Vagina (tissue), 2 donors: ENCODE measurements around the gene ACSL6. TPM values are rescaled to one million over a fixed set of nuclear protein-coding genes. Genes with fewer than 3 reads are reported as not detected.

Source experiments
- DNase-seq, 2 donors: peaks; one replicate each; pipeline ENCODE4 v3.0.0-alpha.2; 2017; ENCODE audit errors: extremely low spot score in 2 of 2
- H3K27ac ChIP-seq: fragments of 200-600 bp; sonication (generic); one replicate; pipeline ENCODE4 v1.5.1; 2019
- H3K27me3 ChIP-seq: fragments of 200-600 bp; sonication (generic); one replicate; pipeline ENCODE4 v1.5.1; 2019
- H3K36me3 ChIP-seq, 2 donors: fragments of 200-600 bp; sonication (generic); one replicate each; pipeline ENCODE4 v1.5.1; 2017 to 2019
- H3K4me1 ChIP-seq: fragments of 200-600 bp; sonication (generic); one replicate; pipeline ENCODE4 v1.5.1; 2019
- H3K4me3 ChIP-seq, 2 donors: fragments of 200-600 bp; sonication (generic); 1 replicate in 1 of 2; 2 replicates in 1 of 2; pipeline ENCODE4 v1.5.1; 2016 to 2019
- H3K9me3 ChIP-seq: fragments of 200-600 bp; sonication (generic); one replicate; pipeline ENCODE4 v1.5.1; 2019
- POLR2A ChIP-seq, 2 donors: fragments of 450-650 bp; IDR thresholded peaks; one replicate each; pipeline ENCODE4 v1.6.1; 2017; ENCODE audit warnings: antibody characterized with exemption in 2 of 2, mild to moderate bottlenecking in 2 of 2, moderate library complexity in 2 of 2
- POLR2AphosphoS5 ChIP-seq, 2 donors: sonication (generic); formaldehyde crosslinking; IDR thresholded peaks; one replicate each; pipeline ENCODE4 v1.9.0; 2017; ENCODE audit warnings: antibody characterized with exemption in 2 of 2, mild to moderate bottlenecking in 2 of 2, low read depth in 1 of 2; ENCODE audit not compliant: insufficient read depth in 1 of 2
- intact Hi-C: fragments of 100-400 bp; cut with DNase I; formaldehyde crosslinking; loops from one replicate; pipeline ENCODE4 v1.15.1; 2023
- total RNA-seq: library from RNA; depleted of rRNA; stranded (reverse); fragments of >200 nt; gene quantifications from one replicate; pipeline ENCODE4 v1.2.3, GENCODE V29; 2016
- TF ChIP-seq, protein P1 (sequence below), 3 experiments: fragments of 450-650 bp in 2 of 3; fragments of 200-600 bp in 1 of 3; sonication (generic) in 1 of 3; IDR thresholded peaks; one replicate each; pipeline ENCODE4 v1.5.1; 2017 to 2019; ENCODE audit warnings: antibody characterized with exemption in 3 of 3, mild to moderate bottlenecking in 2 of 3, moderate library complexity in 2 of 3

ACSL6 gene
- total RNA-seq, 1 donor from 2014 or later: 0.49 TPM

DNA sequence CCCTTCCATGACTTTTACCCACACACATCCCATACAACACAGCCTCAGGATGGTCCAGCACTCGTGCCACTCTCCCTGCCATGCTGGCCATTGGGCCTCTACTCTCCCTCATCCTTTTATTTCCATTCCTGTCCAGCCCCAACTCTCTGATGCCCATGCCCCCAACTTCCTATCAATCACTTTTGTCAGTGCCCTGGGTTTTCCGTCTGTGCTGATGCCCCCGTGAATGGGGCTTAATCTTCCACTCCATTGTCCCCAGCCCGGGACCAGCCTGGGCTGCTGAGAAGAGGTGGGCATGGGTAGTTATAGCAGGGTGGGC, 12.6 kb upstream of the ACSL6 start:
- Histone ChIP-seq H3K36me3 (no peaks in the 10 kb centered on the region), H3K4me3 (no peak overlapping the region), H3K27ac (no peak overlapping the region), H3K4me1 (no peaks in the 10 kb centered on the region), H3K27me3 (no peaks in the 10 kb centered on the region), H3K9me3 (no peaks in the 10 kb centered on the region)
- intact Hi-C loops: no loop called here
- TF ChIP-seq, protein P1, sequence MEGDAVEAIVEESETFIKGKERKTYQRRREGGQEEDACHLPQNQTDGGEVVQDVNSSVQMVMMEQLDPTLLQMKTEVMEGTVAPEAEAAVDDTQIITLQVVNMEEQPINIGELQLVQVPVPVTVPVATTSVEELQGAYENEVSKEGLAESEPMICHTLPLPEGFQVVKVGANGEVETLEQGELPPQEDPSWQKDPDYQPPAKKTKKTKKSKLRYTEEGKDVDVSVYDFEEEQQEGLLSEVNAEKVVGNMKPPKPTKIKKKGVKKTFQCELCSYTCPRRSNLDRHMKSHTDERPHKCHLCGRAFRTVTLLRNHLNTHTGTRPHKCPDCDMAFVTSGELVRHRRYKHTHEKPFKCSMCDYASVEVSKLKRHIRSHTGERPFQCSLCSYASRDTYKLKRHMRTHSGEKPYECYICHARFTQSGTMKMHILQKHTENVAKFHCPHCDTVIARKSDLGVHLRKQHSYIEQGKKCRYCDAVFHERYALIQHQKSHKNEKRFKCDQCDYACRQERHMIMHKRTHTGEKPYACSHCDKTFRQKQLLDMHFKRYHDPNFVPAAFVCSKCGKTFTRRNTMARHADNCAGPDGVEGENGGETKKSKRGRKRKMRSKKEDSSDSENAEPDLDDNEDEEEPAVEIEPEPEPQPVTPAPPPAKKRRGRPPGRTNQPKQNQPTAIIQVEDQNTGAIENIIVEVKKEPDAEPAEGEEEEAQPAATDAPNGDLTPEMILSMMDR (IDR thresholded peaks at IDR 0.05): no peak
- TF ChIP-seq POLR2AphosphoS5 (IDR thresholded peaks at IDR 0.05; ENCODE audit: insufficient read depth in 1 of 2, low read depth in 1 of 2) (no peak), POLR2A (IDR thresholded peaks at IDR 0.05) (no peak)
- DNase-seq: no peak

DNA sequence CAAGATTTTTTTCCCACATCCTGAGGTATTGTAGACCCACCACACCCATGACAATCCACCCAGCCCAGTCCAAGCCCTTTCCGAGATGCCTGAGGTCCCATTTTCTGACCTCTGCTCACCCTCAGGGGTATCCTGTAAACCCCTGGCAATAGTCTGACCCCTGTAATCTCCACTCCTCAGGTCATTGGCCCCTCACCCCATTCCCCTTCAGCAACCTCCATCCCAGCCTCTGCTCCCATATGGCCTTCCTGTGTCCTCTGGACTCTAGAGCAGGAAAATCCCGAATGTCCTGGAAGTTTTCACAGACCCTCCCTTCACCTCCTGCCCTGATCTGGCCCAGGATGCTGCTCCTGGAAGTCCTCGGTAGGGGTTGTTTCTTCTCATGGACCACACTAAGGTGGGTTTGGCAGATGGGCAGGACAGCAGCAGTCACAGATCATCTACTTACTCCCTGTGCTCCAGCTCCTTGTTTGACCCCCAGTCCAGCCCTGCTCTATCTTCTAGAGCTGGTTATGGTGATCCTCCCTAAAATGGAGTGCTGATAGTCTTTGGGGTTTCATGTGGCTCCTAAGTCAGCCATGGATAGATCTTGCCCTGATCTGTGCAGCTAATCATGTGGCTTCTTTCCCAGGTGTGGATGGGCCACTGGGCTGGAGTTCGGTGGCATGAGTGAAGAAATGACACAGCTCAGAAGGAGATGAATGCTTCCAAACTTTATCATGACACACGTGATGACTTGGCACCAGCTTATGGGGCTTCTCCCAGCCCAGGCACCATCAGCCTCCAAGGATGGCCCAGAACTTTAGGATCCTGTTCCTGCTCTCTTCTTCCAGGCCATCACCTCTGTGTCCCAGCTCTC, 12.0 kb upstream of the ACSL6 start:
- DNase-seq: no peak
- H3K36me3 ChIP-seq: no peaks in the 10 kb centered on the region
- no peaks in the 10 kb centered on the region for H3K4me1 ChIP-seq
- no peak overlapping the region for H3K27ac ChIP-seq
- no peaks in the 10 kb centered on the region for H3K9me3 ChIP-seq
- H3K4me3 ChIP-seq: no peak overlapping the region
- intact Hi-C loops: no loop called here
- TF ChIP-seq POLR2AphosphoS5 (IDR thresholded peaks at IDR 0.05; ENCODE audit: insufficient read depth in 1 of 2, low read depth in 1 of 2) (no peak), POLR2A (IDR thresholded peaks at IDR 0.05) (no peak)
- TF ChIP-seq, protein P1 (IDR thresholded peaks at IDR 0.05): no peak
- no peaks in the 10 kb centered on the region for H3K27me3 ChIP-seq

DNA sequence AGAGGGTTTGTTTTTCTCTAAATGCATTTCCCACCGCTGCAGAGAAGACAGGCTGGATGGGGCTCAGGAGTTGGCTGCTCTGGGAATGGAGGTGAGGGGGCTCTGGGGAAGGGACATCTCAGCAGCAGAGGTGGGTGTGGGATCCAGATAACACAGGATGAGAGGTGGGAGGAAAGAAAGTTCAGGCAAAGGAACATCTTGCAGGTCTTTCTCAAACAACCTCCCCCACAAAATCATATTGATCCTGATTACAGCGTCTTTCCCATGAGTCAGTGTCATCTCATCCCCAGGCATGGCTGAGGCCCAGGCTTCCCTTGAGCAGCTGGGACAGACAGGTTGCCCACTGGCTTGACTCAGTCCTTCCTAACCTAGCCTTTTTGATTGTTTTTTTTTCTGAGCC, 11.3 kb upstream of the ACSL6 start:
- intact Hi-C loops: no loop called here
- no peak for DNase-seq
- H3K4me3 ChIP-seq: no peak overlapping the region

DNA sequence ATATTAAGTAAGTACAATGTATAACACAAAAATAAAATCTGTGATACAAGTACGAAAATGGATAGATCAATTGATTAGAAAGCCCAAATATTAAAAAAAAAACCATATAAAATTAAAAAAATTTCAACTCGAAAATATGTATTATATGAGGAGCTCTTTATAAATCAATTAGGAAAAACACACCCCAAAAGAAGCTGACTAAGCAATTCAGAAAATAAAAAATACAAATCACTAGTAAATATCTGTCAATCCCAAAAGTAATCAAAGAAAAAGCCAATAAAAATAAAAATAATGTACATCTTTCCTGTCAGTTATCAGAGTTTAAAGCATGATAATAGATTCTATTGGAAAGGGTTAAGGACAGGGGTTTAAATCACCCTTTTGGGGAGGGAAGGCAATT, 10.2 kb upstream of the ACSL6 start:
- H3K27me3 ChIP-seq: no peaks in the 10 kb centered on the region
- H3K27ac ChIP-seq: no peak overlapping the region
- intact Hi-C loops: no loop called here
- H3K9me3 ChIP-seq: no peaks in the 10 kb centered on the region
- H3K36me3 ChIP-seq: no peaks in the 10 kb centered on the region
- no peak for DNase-seq
- no peak overlapping the region for H3K4me3 ChIP-seq
- no peaks in the 10 kb centered on the region for H3K4me1 ChIP-seq
- no peak for TF ChIP-seq POLR2A (IDR thresholded peaks at IDR 0.05)
- TF ChIP-seq, protein P1 (IDR thresholded peaks at IDR 0.05): no peak
- no peak for TF ChIP-seq POLR2AphosphoS5 (IDR thresholded peaks at IDR 0.05; ENCODE audit: insufficient read depth in 1 of 2, low read depth in 1 of 2)

More for the DNA sequence above, 11.3 kb upstream of the ACSL6 start:
- TF ChIP-seq POLR2A (IDR thresholded peaks at IDR 0.05) (no peak), POLR2AphosphoS5 (IDR thresholded peaks at IDR 0.05; ENCODE audit: insufficient read depth in 1 of 2, low read depth in 1 of 2) (no peak)
- TF ChIP-seq, protein P1 (IDR thresholded peaks at IDR 0.05): no peak
- Histone ChIP-seq H3K4me1 (no peaks in the 10 kb centered on the region), H3K27me3 (no peaks in the 10 kb centered on the region), H3K27ac (no peak overlapping the region), H3K9me3 (no peaks in the 10 kb centered on the region), H3K36me3 (no peaks in the 10 kb centered on the region)

DNA sequence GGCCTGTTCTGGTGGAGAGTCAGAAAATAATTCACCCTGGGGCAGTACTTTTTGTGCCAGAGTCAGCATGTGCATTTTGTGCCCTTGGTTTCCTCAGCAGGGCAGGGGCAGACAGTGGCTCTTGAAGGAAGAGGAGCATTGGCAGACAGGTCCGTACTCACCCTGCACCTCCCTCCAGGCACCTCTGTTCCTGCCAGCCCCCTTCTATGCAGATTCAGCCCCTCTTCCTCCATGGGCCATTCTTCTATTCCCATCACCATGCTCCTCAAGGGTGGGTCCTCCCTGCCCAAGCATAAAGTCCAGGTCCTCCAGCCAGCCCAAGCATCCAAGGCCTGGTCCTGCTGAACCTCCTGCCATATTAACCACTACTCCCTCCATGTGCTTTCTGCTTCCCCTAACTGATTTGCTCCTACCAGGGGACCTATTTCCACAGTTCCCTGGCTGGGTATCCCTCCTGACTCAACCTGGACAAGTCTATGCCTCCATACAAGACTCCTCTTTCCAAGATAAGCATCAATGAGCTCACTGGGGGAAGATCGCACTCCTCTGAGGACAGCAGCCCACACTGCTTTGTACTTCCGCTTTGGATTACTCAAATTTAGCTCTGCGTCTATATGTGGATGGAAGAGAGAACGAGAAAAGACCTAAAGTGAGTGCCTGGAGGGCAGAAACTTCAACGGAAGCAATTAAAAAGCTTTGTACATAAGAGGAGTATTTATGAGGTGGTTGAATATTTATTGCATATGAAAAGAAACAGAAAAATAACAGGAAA, 9.3 kb upstream of the ACSL6 start:
- H3K27ac ChIP-seq: no peak overlapping the region
- H3K4me3 ChIP-seq: no peak overlapping the region
- DNase-seq: no peak
- H3K9me3 ChIP-seq: no peaks in the 10 kb centered on the region
- H3K27me3 ChIP-seq: no peaks in the 10 kb centered on the region
- intact Hi-C loops: no loop called here
- TF ChIP-seq POLR2A (IDR thresholded peaks at IDR 0.05) (no peak), POLR2AphosphoS5 (IDR thresholded peaks at IDR 0.05; ENCODE audit: insufficient read depth in 1 of 2, low read depth in 1 of 2) (no peak)
- TF ChIP-seq, protein P1 (IDR thresholded peaks at IDR 0.05): no peak
- no peaks in the 10 kb centered on the region for H3K36me3 ChIP-seq
- H3K4me1 ChIP-seq: no peaks in the 10 kb centered on the region
